GM21737 (cell line): ENCODE measurements around the gene MYBPC2.

Experiments used
- ATAC-seq: cut with Tn5 transposase; IDR thresholded peaks from one replicate; pipeline ENCODE4 v1.9.1; 2021; ENCODE audit warnings: mild to moderate bottlenecking, moderate library complexity; ENCODE audit not compliant: unreplicated experiment

The MYBPC2 gene

GRCh38 chr19:50478901-50479715, 46.4 kb downstream of the MYBPC2 start:
- no peak for ATAC-seq

- no peak for ATAC-seq
These were observed 47.1 kb downstream of the MYBPC2 start for GRCh38 chr19:50479761-50480251.

- no peak for ATAC-seq
These were observed 47.8 kb downstream of the MYBPC2 start for GRCh38 chr19:50480281-50481111.

- ATAC-seq = no peak
These were observed 48.9 kb downstream of the MYBPC2 start for GRCh38 chr19:50481351-50482149.

- ATAC-seq = no peak
These were observed 49.7 kb downstream of the MYBPC2 start for GRCh38 chr19:50482271-50482855.

GRCh38 chr19:50482916-50483315, 50.2 kb downstream of the MYBPC2 start:
- ATAC-seq = no peak

- no peak for ATAC-seq
These were observed 52.7 kb downstream of the MYBPC2 start for GRCh38 chr19:50485284-50485955.

- ATAC-seq = no peak
These were observed 54.3 kb downstream of the MYBPC2 start for GRCh38 chr19:50486823-50487515.

- no peak for ATAC-seq
These were observed 55.9 kb downstream of the MYBPC2 start for GRCh38 chr19:50488389-50489194.

GRCh38 chr19:50489461-50490011, 56.8 kb downstream of the MYBPC2 start:
- no peak for ATAC-seq

GRCh38 chr19:50490411-50490811, 57.7 kb downstream of the MYBPC2 start:
- ATAC-seq = no peak

- no peak for ATAC-seq
These were observed 58.3 kb downstream of the MYBPC2 start for GRCh38 chr19:50490991-50491472.

- no peak for ATAC-seq
These were observed 59.8 kb downstream of the MYBPC2 start for GRCh38 chr19:50492303-50493052.

GRCh38 chr19:50493171-50493570, 60.5 kb downstream of the MYBPC2 start:
- no peak for ATAC-seq

- no peak for ATAC-seq
These were observed 61.7 kb downstream of the MYBPC2 start for GRCh38 chr19:50494186-50495019.

GRCh38 chr19:50495020-50495531, 62.4 kb downstream of the MYBPC2 start:
- ATAC-seq = no peak
